ENCODE data around the gene KIF21B.

Gene KIF21B

DNA sequence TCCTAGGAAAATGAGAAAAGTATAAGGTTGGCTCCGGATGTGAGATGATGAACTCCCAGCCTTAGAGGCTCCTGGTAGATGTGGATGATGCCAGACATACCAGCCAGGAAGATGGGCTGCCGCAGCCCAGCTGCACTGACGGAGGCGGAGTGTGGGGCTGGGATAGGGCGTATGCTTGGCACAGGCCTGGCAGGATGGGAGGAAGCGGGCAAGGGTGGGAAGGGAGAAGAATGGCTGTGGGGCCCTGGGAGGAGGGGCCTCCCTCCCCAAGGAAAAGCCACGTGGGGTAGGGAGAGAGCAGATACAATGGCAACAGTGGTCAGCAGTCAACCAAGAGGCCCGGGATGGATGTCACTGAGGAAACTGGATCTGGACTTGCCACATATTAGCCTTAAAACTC lies 41.3 kb upstream of the KIF21B start:
- TF ChIP-seq, protein P1, sequence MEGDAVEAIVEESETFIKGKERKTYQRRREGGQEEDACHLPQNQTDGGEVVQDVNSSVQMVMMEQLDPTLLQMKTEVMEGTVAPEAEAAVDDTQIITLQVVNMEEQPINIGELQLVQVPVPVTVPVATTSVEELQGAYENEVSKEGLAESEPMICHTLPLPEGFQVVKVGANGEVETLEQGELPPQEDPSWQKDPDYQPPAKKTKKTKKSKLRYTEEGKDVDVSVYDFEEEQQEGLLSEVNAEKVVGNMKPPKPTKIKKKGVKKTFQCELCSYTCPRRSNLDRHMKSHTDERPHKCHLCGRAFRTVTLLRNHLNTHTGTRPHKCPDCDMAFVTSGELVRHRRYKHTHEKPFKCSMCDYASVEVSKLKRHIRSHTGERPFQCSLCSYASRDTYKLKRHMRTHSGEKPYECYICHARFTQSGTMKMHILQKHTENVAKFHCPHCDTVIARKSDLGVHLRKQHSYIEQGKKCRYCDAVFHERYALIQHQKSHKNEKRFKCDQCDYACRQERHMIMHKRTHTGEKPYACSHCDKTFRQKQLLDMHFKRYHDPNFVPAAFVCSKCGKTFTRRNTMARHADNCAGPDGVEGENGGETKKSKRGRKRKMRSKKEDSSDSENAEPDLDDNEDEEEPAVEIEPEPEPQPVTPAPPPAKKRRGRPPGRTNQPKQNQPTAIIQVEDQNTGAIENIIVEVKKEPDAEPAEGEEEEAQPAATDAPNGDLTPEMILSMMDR (IDR thresholded peaks at IDR 0.05), result no peak

DNA sequence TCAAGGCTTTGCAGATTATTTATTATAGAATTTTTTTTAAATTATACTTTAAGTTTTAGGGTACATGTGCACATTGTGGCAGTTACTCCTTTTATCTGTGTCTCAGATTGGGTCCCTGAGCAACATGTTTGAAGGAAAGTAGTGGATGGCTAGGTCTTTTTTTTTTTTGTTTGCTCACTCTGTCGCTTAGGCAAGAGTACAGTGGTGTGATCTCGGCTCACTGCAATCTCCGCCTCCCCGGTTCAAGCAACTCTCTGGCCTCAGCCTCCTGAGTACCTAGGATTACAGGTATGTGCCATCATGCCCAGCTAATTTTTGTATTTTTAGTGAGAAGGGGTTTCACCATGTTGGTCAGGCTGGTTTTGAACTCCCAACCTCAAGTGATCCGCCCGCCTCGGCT lies 39.6 kb upstream of the KIF21B start:
- TF ChIP-seq, protein P1 (IDR thresholded peaks at IDR 0.05), result no peak

DNA sequence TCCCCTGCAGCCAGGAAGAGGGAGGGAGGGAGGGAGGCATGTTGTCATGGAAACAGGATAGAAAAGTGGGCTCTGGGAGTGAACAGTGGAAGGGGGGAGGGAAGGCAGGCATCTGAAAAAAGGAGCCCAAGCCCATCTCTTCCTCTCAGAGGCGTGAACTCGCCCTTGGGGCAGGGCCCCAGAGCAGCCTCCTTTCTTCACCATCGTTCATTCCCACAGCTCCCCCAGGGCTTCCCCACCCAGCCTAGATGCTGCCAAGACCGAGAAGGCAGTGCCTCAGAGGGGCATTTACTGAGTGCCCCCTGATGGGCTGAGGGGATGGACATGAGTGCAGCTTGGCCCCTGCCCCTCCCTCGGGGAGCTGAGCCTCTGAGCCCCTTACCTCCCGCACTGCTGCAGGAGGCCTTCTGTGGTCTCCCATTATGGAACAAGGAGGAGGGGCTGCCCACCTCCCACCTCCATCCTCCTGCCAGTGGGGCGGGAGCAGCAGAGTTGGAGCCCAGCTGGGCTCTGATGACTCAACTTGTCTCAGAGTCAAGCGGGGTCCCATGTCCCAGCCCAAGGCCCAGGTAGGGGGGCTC lies 39.1 kb upstream of the KIF21B start:
- TF ChIP-seq, protein P1 (IDR thresholded peaks at IDR 0.05), result no peak

DNA sequence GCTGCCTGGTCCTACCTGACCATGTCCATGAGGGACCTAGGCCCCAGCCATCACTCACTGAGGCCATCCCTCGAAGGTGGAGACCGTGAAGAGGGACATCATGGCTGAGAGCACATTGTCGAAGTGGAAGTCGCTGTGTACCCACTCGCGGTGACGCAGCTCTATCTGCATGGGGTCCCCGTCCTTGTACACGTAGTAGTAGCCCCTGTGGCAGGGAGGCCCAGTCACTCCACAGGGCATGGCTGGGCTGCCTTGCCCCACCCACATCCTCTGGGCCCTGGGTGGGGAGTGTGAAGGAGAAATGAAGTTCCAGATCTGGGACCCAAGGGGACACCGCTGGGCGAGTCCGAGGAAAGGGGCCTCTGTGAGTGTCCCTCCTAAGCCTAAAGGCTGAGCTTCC lies 38.4 kb upstream of the KIF21B start:
- TF ChIP-seq, protein P1 (IDR thresholded peaks at IDR 0.05), result no peak

DNA sequence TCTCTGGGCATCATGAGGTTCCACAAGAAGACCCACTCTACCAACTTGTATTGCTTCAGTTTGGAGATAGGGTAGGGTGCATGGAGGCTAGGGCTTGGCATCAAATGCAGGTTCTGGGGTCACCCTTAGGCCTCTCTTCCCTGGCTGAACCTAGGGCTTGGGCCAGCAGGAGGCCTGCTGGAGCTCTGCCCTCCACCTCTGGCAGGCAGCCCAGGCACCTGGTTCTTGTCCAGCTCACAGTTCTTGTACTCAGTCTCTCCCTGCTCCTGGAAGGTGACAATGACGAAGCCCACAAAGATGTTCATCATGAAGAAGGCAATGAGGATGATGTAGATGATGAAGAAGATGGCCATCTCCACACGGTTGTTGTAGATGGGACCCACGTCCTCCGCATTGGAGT lies 37.5 kb upstream of the KIF21B start:
- TF ChIP-seq, protein P1 (IDR thresholded peaks at IDR 0.05), result no peak

DNA sequence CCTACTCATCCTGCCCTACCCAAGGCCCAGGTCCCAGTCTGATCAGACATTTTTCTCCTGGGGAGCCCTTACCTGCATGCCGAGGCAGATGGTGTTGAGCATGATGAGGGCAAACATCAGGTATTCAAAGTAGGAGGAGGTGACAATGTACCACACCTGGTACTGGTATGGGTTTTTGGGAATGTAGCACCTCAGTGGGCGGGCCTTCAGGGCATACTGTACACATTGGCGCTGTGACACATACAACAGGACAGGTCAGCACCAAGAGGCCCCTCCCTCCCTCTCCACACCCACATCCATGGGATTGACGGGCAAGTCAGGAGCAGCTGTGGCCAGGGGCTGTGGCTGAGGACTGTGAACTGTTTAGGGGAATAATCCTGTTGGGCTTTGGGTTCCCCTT lies 37.1 kb upstream of the KIF21B start:
- TF ChIP-seq, protein P1 (IDR thresholded peaks at IDR 0.05), result no peak

DNA sequence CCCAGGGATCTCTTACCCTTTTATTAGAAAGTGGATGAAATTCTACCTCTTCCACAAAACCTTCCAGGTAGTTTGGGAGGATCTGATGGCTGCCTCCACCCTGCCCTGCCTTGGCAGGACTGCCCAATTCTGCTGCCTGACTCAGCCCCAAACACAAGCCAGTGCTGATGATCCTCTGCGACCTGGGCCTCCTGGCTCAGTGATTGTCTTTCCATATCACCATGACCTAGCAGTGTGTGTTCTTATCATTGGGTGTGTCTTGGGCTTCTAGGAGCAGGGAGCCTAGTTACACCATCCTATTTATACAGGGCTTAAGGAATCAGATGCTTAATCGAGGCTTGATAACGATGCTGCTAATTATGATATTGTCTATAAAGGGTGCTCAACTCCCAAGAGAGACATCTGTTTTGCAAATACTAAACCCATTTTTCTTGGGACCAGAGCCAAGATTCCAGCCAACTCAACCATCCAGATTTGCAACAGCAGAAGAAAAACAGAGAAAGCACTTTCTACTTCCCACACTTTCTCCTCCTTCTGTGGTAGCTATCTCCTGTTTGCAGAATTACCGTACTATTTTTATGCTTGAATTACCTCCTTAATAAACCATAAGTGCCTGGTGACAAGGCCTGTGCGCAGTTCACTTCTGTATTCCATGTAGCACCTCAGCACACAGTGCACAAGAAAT lies 36.5 kb upstream of the KIF21B start:
- TF ChIP-seq, protein P1 (IDR thresholded peaks at IDR 0.05), result no peak
